Activated T-helper 1 cell treated with Interleukin-2 at 50 U/mL for 16 hours (primary cell): ENCODE data around the gene PPIP5K2.
"Not testable (repeated sequence)": the region's sequence is repeated elsewhere in the genome, so short reads cannot be mapped to it uniquely, and the experiment has no call there.

Experiments
- DNase-seq: peaks from one replicate; pipeline ENCODE4 v3.0.0-alpha.2; 2020; ENCODE audit warnings: low read depth

The PPIP5K2 gene

DNA sequence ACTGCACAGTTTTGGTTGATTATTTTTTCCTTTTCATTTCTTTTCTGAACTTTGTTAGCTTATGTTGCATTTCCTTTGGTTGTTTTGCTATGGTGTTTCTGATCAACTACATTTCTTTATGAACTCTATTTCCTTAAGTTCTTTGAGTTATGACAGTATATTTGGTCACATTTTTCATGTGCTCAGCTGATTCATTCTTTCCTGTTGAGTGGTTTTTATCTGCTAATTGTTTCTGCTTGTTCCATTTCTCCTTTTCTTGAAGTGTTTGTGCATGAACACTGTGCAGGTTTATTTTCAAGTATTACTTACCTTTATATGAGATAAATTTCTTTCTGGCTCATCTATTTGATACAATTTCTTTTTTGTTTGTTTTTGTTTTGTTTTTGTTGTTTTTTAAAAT is 87.6 kb downstream of the PPIP5K2 start:
- DNase-seq = no peak

DNA sequence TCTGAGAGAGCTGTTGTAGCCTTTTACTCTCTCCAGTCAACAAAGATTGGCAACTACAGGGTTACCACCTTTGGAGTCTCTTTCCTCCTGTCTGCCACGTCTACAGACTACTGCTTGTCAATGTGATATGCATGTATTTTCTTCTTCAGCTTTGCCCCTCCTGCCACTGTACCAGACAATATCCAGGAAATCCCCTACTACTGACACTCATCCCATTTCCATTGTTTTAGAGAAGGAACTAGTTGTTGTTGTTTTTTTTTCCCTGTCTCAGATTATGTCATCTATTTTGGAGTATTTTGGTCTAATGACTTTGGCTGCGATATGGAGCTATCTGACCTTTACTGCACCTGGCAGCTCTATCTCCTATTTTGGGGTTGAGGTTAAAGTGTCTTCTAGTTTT is 88.4 kb downstream of the PPIP5K2 start:
- no peak for DNase-seq

DNA sequence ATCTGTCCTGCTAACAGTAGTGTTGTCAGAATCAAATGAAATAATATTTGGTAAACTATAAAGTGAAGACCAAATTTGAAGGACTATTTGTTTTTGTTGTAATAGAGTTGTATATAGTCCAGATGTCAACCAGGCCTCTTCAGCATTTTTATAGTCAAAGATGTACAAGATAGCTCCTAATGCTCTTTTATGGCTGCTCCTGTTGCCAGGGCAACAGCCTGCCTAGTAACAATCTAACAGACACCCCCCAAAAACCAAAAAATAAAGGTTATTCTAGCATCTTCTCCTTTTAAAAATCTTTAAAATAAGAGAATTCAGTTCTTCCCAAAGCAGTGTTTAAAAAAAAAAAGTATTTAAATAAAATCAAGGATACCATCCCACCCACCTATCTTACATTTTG is 89.0 kb downstream of the PPIP5K2 start:
- DNase-seq = no peak

DNA sequence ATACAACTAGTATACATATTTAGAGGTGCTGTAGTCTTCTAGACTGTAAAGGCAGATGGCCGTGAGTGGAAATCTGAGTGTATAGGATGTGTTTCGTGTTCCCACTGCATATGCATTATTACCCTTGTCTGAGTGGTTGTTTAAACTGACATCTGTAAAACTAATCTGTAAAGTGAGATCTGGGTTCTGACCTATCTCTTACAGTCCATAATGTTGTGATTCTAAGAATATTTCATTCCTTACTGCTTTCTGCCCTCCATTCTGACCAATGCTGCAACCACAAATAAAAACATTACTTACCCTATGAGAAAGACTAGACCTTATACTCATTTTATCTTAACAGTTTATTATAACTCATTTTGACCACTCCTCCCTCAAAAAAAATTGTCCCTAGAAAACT is 90.9 kb downstream of the PPIP5K2 start:
- DNase-seq = no peak

DNA sequence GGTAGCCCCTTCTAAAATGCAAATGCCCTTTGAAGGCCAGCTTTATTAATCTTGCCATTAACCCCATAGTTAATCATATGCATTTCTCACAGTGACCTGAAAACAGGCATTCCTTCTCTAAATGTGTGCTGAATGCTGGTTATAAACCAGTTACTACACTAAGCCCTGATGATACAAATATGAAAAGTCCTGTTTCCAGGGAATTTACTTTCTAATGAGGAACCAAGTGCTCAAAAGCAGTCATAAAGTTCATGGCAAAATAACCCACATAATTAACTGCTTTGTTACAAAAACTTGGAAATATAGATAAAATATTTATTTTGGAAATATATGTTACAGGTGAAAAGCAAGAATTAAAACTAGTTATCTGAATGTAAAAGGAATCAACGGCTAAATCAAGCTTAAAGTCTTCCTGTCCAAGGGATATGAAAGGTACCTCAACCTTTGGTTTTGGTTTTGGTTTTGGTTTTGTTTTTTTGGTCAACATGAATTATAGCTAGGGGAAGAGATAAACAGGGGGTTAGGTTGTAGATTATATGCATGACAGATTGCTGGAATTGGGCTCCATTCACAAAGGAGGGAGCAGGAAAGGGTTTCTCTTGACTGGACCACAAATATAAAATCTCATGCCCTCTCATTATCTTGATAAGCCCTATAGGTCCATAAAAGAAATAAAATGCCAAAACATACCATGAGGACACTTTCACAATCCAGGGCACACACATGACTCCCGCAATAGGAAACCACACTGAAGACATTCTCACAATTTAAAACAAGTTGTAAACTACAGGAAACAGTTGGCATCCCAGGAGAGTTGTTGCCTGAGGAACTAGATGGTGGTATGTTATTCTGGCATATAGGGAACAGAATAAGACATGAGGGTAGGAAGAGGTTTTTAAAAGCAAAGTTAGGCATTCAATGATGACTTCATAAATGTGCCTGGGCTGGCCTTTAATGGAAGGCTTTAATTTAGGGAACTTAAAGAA is 91.8 kb downstream of the PPIP5K2 start:
- no peak for DNase-seq

DNA sequence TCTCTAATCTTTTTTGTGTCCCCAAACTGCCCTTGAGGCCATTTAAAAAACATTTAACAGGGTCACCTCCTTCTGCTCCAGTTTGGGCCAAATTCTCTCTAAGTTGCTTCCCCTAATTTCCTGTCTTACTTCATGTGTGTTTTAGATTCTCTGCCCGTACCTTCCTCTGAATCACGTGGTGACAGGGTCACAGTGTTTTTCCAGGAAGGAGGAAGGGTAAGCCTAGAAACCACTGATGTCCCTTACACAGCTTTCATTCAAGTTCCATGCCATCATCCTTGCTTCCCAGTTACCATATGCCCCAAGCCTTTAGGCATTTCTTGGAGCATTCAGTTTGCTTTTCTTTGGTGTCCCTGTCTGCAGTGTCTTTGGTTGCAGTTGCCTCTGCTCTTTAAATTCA is 96.0 kb downstream of the PPIP5K2 start:
- no peak for DNase-seq

DNA sequence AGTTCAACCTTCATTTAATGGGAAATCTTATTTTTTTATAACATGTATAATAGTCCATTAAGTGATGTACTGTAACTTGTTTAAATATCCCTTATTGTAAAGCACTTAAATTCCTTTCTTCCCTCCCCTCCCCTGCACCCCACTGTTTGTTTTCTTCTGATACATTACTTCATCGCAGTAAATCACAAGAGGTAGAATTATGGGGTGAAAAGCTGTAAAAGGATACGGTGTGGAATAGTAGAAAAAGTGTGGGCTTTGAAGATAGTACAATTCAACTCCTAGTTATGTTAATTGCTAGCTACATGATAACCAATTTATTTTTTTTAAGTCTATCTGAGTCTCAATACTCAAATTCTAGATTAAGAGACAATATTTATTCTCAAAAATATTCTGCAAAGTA is 96.6 kb downstream of the PPIP5K2 start:
- no peak for DNase-seq

DNA sequence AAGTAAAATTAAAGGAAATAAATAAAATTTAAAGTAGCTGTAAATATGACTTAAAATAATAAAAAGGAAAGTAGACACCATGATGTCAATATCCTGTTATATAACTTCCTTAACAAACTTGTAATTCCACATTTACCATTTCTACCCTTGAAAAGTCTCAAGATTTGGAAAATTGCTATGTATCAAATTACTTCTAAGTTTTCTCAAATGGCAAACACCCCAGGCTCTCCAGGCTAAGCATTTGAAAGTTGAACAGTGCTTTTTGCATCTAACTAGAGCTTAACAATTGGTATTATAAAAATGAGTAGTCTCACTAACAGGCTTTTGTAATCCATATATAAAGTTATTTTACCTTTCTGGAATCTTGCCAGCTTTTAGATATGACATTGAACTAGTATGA is 97.0 kb downstream of the PPIP5K2 start:
- DNase-seq = no peak

DNA sequence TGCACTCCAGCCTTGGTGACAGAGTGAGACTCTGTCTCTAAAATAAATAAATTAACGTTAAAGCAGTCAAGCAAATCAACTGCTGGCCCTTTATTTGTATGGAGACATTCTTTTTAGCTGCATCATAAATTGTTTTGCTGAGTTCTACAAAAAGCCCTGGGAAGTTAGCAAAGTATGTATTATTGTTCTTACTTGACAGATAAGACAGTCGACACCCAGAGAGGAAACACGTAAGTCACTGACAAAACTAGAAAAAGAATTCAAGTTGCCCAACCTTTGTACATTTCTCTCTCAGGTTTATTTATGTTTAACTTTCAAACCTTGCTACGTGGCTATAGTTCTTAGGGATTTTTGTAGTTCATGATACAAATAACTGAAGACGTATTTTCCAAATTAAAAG is 98.1 kb downstream of the PPIP5K2 start:
- DNase-seq = no peak

DNA sequence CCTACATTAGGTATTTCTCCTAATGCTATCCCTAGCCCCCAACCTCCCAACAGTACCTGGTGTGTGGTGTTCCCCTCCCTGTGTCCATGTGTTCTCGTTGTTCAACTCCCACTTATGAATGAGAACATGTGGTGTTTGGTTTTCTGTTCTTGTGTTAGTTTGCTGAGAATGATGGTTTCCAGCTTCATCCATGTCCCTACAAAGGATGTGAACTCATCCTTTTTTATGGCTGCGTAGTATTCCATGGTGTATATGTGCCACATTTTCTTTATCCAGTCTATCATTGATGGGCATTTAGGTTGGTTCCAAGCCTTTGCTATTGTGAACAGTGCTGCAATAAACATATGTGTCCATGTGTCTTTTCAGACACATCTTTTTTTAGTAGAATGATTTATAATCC is 99.0 kb downstream of the PPIP5K2 start:
- not testable (repeated sequence) for DNase-seq

DNA sequence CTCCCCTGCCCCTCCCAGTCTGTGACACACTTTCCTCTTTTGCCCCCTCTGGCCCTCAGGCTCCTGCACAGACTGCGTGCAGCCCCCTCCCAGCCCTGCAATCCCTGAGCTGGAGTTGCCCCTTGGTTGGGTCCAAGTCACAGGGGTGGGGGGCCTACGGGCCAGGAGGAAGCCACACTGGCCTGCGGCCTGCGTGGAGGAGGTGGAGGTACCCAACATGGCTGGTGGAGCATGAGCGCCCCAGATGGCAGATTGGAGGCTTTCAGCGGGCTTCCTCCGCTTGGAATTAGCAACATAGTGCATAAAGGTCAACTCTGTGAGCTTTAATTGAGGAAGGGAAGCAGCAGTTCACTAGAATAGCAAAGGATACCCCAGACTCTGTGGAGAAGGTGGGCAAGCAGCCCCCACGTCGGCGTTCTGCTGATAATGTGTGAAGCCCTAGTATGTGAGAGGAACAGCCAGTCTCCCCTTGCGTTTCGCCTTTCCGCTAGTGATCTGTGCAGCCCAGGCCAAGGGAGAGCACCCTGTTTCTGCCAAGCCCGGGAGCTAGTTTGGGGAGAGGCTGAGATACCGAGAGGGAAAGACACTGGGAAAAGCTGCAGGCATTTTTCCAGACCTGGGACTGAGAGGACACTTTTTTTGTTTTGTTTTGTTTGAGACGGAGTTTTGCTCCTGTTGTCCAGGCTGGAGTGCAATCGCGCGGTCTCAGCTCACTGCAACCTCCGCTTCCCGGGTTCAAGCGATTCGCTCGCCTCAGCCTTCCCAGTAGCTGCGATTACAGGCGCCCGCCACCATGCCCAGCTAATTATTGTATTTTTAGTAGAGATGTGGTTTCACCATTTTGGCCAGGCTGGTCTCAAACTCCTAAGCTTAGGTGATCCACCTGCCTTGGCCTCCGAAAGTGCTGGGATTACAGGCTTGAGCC is 103.2 kb downstream of the PPIP5K2 start:
- DNase-seq = no peak

DNA sequence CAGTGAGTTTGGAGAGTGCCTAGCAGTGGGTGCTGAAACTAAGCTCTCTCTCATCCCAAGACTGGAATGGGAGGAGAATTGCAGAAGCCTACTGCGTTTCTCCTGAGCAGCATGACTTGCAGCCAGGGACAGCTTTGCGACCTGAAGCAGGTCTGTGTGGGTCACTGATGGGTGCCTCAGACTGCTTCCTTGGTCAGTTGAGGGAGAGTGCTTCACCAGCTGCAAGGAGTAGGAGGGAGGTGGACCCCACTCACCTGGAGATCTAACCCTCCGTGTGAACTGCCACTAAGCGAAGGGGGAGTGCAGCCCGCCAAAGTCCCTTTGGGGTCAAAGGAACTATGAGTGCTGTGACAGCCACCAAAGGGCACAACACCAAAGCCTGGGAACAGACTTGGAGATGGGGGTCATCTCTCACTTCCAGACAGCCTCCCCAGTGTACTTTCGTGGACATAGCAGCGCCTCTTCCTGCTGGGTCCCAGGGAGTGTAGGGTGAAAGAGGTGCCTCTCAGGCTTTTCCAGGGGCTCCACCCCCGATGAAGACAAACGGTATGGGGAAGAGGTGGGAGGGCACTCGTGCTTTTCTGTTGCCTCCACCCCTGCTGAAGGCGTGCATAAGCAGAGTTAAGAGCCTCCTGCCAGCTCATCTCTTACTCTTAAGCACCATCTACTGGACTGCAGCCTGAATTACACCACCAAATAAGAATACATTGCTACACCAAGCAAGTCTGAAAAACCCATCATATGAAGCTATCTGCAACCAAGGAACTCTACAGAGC is 104.2 kb downstream of the PPIP5K2 start:
- peak; percentile 3 for DNase-seq

DNA sequence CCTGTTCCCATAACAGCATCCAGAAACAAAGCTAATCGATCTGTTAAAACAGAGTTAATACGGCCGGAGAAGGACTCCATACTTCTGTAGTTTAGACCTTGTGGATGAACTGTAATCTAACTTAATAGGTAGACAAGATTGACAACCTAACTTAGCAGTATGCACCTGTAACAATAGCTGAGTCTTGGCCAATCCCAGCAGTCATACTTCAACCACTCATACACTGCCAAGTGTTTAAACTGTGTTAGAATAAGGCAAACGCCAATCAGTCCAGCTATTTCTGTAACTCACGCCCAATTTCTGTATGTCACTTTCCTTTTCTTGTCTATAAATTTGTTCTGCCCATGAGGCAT is 104.8 kb downstream of the PPIP5K2 start:
- no peak for DNase-seq

DNA sequence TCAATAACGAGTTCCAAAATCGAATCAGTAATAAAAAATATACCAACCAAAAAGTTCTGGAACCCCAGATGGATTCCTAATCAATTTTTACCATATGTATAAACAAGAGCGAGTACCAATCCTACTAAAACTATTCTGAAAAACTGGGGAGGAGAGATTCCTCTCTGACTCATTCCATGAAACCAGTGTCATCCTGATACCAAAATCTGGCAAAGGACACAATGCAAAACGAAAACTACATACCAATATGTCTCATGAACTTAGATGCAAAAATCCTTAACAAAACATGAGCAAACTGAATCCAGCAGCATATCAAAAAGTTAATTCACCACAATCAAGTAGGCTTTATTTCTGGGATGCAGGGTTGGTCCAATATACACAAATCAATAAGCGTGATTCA is 108.0 kb downstream of the PPIP5K2 start:
- DNase-seq = no peak

DNA sequence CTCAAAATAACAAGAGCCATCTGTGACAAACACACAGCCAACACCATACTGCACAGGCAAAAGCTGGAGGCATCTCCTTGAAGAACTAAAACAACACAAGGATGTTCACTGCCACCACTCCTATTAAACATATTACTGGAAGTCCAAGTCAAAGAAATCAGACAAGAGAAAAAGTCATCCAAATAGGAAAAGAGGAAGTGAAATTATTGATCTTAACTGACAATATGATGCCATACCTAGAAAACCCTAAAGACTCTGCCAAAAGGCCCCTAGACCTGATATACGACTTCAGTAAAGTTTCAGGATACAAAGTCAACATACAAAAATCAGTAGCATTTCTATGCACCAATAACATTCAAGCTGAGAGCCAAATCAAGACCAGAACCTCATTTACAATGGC is 108.5 kb downstream of the PPIP5K2 start:
- no peak for DNase-seq

DNA sequence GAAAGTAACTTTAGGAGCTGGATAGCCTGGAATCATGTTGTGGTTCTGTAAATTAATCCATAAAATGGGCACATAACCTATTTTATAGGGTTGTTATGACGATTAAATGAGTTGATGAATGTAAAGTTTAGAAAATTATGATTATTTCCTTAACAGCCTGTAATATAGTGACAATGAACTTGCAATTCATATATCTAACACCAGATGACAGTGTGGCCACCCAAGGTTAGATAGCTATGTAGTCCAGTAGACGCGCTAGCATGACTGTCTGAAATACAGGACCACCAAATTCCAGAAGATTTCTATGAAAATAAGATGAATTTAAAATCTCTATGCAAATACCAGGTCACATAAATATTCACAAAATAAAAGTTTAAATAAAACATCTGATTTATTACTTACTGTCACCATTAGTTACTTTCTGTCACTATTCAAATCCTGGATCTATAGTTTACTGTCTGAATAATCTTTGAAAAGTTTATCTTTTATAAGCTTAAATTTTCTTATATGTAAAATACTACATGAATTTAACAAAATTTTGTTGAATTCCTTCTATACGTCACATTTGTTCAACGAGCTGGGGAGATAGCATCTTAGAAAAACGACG is 112.4 kb downstream of the PPIP5K2 start:
- no peak for DNase-seq

DNA sequence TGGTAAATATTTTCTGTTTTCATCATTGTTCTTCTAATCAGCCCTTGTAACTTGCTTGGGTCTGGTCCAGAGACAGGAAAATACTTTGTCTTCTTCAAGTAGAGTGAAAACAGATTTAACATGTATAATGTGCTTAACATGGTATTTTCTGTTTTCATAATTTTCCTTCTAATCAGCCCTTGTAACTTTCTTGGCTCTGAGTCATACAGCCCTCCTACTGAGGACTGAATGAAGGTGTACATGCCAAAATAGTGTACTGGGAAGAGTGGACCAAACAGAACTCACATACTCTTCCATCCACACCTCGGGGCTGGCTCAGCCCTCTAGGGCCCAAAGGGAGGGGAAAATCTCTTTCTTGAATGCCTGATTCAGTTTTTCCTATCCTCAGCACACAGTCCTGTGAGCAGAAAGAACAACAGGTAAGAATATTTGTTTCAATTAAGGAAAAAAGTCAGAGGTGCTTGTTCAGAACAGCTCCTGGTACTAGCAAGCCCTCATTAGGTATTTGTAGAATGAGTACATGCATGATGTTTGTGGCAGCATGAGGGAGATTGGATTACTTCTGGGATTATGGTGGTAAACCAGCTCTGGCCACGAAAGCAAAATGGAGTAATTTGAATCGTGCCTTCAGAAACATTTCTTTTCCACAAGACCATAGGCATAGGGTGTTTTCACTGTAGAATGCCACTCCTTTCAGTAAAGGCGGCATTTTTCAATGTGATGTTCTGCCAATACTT is 114.3 kb downstream of the PPIP5K2 start:
- DNase-seq = no peak

DNA sequence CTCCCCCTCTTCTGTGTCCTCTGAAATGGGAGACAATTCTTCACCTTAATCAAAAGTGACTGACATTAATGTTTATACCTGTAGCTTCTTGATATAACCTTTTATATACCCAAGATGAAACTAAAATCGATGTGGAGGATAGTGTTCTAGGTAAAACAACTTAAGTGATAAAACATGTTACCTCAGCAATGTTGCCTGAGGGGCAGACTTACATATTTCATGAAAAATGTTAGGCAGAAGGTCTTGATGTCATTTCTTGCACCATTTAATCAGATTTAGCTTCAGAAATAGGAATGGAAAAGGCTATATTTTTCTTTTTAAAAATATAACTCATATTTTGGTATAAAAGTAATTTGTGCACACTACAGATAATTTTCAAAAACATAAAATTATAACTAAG is 115.8 kb downstream of the PPIP5K2 start:
- DNase-seq = no peak

DNA sequence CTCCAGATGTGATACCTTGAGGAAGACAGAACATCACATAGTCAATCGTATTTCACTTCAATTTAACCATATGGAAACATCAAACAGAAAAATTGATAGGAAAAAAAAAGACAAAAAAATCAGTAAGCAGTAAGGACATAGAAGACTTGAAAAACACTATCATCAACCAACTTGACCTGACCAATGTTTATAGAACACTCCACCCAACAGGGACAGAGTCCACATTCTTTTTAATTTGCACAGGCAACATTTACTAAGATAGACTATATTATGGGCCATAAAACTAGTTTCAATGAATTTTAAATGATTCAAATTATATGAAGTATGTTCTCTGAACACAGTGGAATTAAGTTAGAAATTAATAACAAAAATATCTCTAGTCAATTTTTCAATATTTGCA is 117.7 kb downstream of the PPIP5K2 start:
- DNase-seq = no peak

DNA sequence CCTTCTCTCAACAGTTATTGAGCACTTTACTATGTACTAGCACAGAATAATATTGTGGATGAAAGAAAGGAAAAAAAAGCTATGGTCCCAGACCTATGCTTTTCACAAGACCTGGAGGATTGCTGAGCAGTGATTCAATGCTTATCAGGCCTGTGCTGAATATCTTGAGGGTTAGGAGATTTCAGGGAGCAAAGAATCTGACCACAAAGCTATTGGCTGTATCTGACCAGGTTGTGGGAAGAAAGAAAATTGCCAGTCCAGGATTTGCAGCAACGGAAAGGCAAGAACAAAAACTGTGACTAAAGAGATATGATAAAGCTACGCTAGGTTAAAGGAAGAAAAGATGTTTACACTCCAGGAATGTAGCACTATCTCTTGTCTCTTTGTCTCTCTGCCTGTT is 123.6 kb downstream of the PPIP5K2 start:
- no peak for DNase-seq

DNA sequence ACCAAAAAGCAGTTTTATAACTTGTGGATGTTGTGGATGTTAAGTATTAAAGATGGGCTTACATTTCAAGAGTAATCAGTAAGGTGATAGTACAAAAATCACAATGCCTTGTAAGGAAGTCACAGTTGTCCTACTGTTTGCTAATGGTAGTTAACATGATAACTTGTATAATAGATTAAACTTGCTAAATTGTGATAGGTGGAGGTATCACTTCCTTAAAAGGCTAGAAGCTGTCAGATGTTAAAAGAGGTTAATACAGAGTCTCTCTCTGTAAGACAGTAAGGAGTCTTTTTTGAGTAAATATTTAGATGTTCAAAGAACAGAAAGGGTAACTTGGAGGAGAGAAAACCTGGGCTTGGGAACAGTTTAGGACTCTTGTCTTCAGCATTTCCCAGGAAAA is 124.3 kb downstream of the PPIP5K2 start:
- DNase-seq = no peak
